BLaER1 (cell line): ENCODE results near the gene SMC1B.
"Not testable (repeated sequence)": the region's sequence is repeated elsewhere in the genome, so short reads cannot be mapped to it uniquely, and the experiment has no call there.

Source experiments
- H3K27ac ChIP-seq: shearing (Covaris generic); formaldehyde crosslinking; 2 replicates; pipeline ENCODE4 v1.8.1; 2022
- H3K27me3 ChIP-seq: shearing (Covaris generic); formaldehyde crosslinking; 2 replicates; pipeline ENCODE4 v1.8.1; 2022
- H3K36me3 ChIP-seq: shearing (Covaris generic); formaldehyde crosslinking; 2 replicates; pipeline ENCODE4 v1.8.1; 2022
- H3K4me1 ChIP-seq: shearing (Covaris generic); formaldehyde crosslinking; 2 replicates; pipeline ENCODE4 v1.8.1; 2022
- H3K4me2 ChIP-seq: shearing (Covaris generic); formaldehyde crosslinking; 2 replicates; pipeline ENCODE4 v1.8.1; 2022
- H3K4me3 ChIP-seq: shearing (Covaris generic); formaldehyde crosslinking; 2 replicates; pipeline ENCODE4 v1.8.1; 2022
- H3K9ac ChIP-seq: shearing (Covaris generic); formaldehyde crosslinking; 2 replicates; pipeline ENCODE4 v1.8.1; 2022
- H3K9me3 ChIP-seq: shearing (Covaris generic); formaldehyde crosslinking; 2 replicates; pipeline ENCODE4 v1.8.1; 2022
- H4K20me1 ChIP-seq: shearing (Covaris generic); formaldehyde crosslinking; 2 replicates; pipeline ENCODE4 v1.8.1; 2022
- Cebpa-rat ChIP-seq: shearing (Covaris generic); IDR thresholded peaks from 2 replicates; pipeline ENCODE4 v1.8.1; 2022

SMC1B gene

GRCh38 chr22:45444168-45444567 is 30.8 kb upstream of the SMC1B start:
- H3K27me3 ChIP-seq: no peaks in the 10 kb centered on the region
- no peak for TF ChIP-seq Cebpa-rat
- peaks cover 7% of the 10 kb centered on the region; the same call in 1 of the 2 replicates for H3K4me1 ChIP-seq

GRCh38 chr22:45442116-45442515 is 28.7 kb upstream of the SMC1B start:
- no peaks in the 10 kb centered on the region for H3K36me3 ChIP-seq
- H4K20me1 ChIP-seq: no peaks in the 10 kb centered on the region
- no peak overlapping the region for H3K4me2 ChIP-seq
- TF ChIP-seq Cebpa-rat: no peak
- H3K9me3 ChIP-seq: no peaks in the 10 kb centered on the region
- H3K4me1 ChIP-seq: peaks cover 7% of the 10 kb centered on the region; the same call in 1 of the 2 replicates
- no peak overlapping the region for H3K4me3 ChIP-seq
- H3K9ac ChIP-seq: no peak overlapping the region
- no peak overlapping the region for H3K27ac ChIP-seq
- no peaks in the 10 kb centered on the region for H3K27me3 ChIP-seq

More at GRCh38 chr22:45444168-45444567, 30.8 kb upstream of the SMC1B start:
- no peak overlapping the region for H3K4me2 ChIP-seq
- H3K4me3 ChIP-seq: no peak overlapping the region
- no peaks in the 10 kb centered on the region for H3K9me3 ChIP-seq
- H3K27ac ChIP-seq: no peak overlapping the region
- H4K20me1 ChIP-seq: no peaks in the 10 kb centered on the region
- H3K36me3 ChIP-seq: no peaks in the 10 kb centered on the region
- H3K9ac ChIP-seq: no peak overlapping the region

GRCh38 chr22:45441138-45441537 is 27.7 kb upstream of the SMC1B start:
- no peak for TF ChIP-seq Cebpa-rat

GRCh38 chr22:45440688-45441087 is 27.3 kb upstream of the SMC1B start:
- H3K36me3 ChIP-seq, H3K4me3 ChIP-seq, H3K27ac ChIP-seq, H3K9me3 ChIP-seq, H4K20me1 ChIP-seq, H3K27me3 ChIP-seq, H3K9ac ChIP-seq: not testable (repeated sequence)
- peaks cover 13% of the 10 kb centered on the region for H3K4me1 ChIP-seq
- H3K4me2 ChIP-seq: peak overlapping the region; percentile 24

More at GRCh38 chr22:45441138-45441537, 27.7 kb upstream of the SMC1B start:
- H3K36me3 ChIP-seq: no peaks in the 10 kb centered on the region
- H3K27ac ChIP-seq: no peak overlapping the region
- no peaks in the 10 kb centered on the region for H4K20me1 ChIP-seq
- no peak overlapping the region for H3K4me3 ChIP-seq
- H3K9ac ChIP-seq: no peak overlapping the region
- no peaks in the 10 kb centered on the region for H3K27me3 ChIP-seq
- peak overlapping the region; percentile 24 for H3K4me2 ChIP-seq
- no peaks in the 10 kb centered on the region for H3K9me3 ChIP-seq
- H3K4me1 ChIP-seq: peaks cover 9% of the 10 kb centered on the region

- no peak overlapping the region for H3K4me3 ChIP-seq
These were observed 24.9 kb upstream of the SMC1B start for GRCh38 chr22:45438336-45438735.

GRCh38 chr22:45436871-45437517 is 23.6 kb upstream of the SMC1B start:
- H3K4me1 ChIP-seq: peaks cover 31% of the 10 kb centered on the region
- H3K9ac ChIP-seq, H3K4me2 ChIP-seq, H3K9me3 ChIP-seq, H3K27me3 ChIP-seq, H4K20me1 ChIP-seq, H3K27ac ChIP-seq, H3K36me3 ChIP-seq, H3K4me3 ChIP-seq: not testable (repeated sequence)

More at GRCh38 chr22:45438336-45438735, 24.9 kb upstream of the SMC1B start:
- no peak overlapping the region for H3K4me2 ChIP-seq
- H3K36me3 ChIP-seq: no peaks in the 10 kb centered on the region
- H3K9ac ChIP-seq: no peak overlapping the region
- peaks cover 31% of the 10 kb centered on the region for H3K4me1 ChIP-seq
- H3K9me3 ChIP-seq: no peaks in the 10 kb centered on the region
- no peak for TF ChIP-seq Cebpa-rat
- no peaks in the 10 kb centered on the region for H3K27me3 ChIP-seq
- no peaks in the 10 kb centered on the region for H4K20me1 ChIP-seq
- H3K27ac ChIP-seq: no peak overlapping the region

GRCh38 chr22:45435544-45436139 is 22.2 kb upstream of the SMC1B start:
- Histone ChIP-seq H3K36me3 (no peaks in the 10 kb centered on the region), H3K27me3 (no peaks in the 10 kb centered on the region), H3K9ac (peak overlapping the region; percentile 50; the same call in 1 of the 2 replicates), H4K20me1 (no peaks in the 10 kb centered on the region), H3K4me3 (no peak overlapping the region), H3K4me1 (peaks cover 25% of the 10 kb centered on the region), H3K4me2 (peak overlapping the region; percentile 44), H3K27ac (peak overlapping the region; percentile 41; the same call in 1 of the 2 replicates), H3K9me3 (no peaks in the 10 kb centered on the region)
- TF ChIP-seq Cebpa-rat: no peak

GRCh38 chr22:45434981-45435380 is 21.6 kb upstream of the SMC1B start:
- peak overlapping the region; percentile 44 for H3K4me2 ChIP-seq
- H3K27ac ChIP-seq: no peak overlapping the region
- TF ChIP-seq Cebpa-rat: no peak
- H3K9ac ChIP-seq: no peak overlapping the region
- H4K20me1 ChIP-seq: no peaks in the 10 kb centered on the region
- no peak overlapping the region for H3K4me3 ChIP-seq
- H3K36me3 ChIP-seq: no peaks in the 10 kb centered on the region
- H3K27me3 ChIP-seq: no peaks in the 10 kb centered on the region
- no peaks in the 10 kb centered on the region for H3K9me3 ChIP-seq
- peaks cover 32% of the 10 kb centered on the region for H3K4me1 ChIP-seq

GRCh38 chr22:45430871-45431270 is 17.5 kb upstream of the SMC1B start:
- TF ChIP-seq Cebpa-rat: no peak
- Histone ChIP-seq H3K9me3 (peaks cover 8% of the 10 kb centered on the region), H3K4me2 (no peak overlapping the region), H3K9ac (no peak overlapping the region), H3K27ac (no peak overlapping the region), H3K4me1 (peaks cover 53% of the 10 kb centered on the region), H3K36me3 (no peaks in the 10 kb centered on the region), H3K4me3 (no peak overlapping the region), H4K20me1 (no peaks in the 10 kb centered on the region), H3K27me3 (no peaks in the 10 kb centered on the region)

GRCh38 chr22:45429981-45430775 is 16.8 kb upstream of the SMC1B start:
- Histone ChIP-seq H3K4me1 (peaks cover 46% of the 10 kb centered on the region), H3K9me3 (peaks cover 8% of the 10 kb centered on the region), H3K9ac (no peak overlapping the region), H3K27me3 (no peaks in the 10 kb centered on the region), H3K36me3 (no peaks in the 10 kb centered on the region), H3K27ac (no peak overlapping the region), H3K4me2 (peak overlapping the region; percentile 61), H3K4me3 (no peak overlapping the region), H4K20me1 (no peaks in the 10 kb centered on the region)
- TF ChIP-seq Cebpa-rat: no peak
